Ishikawa (cell line): ENCODE results near the gene NOX5.

Experiments used
- CEBPB ChIP-seq: IDR thresholded peaks from 2 replicates; pipeline ENCODE4 v1.6.1; 2012
- CREB1 ChIP-seq: IDR thresholded peaks from 2 replicates; pipeline ENCODE4 v1.6.1; 2012; ENCODE audit warnings: low read depth
- EGR1 ChIP-seq: IDR thresholded peaks from 2 replicates; pipeline ENCODE4 v1.6.1; 2012
- EP300 ChIP-seq: IDR thresholded peaks from 2 replicates; pipeline ENCODE4 v1.6.1; 2012; ENCODE audit warnings: borderline replicate concordance
- FOXM1 ChIP-seq: IDR thresholded peaks from 2 replicates; pipeline ENCODE4 v1.6.1; 2012; ENCODE audit warnings: low read depth, borderline replicate concordance
- NFIC ChIP-seq: IDR thresholded peaks from 2 replicates; pipeline ENCODE4 v1.6.1; 2012
- REST ChIP-seq: IDR thresholded peaks from 2 replicates; pipeline ENCODE4 v1.6.1; 2012; ENCODE audit warnings: low read depth, mild to moderate bottlenecking
- TAF1 ChIP-seq: IDR thresholded peaks from 2 replicates; pipeline ENCODE4 v1.6.1; 2012; ENCODE audit warnings: low read depth, mild to moderate bottlenecking
- TCF12 ChIP-seq: IDR thresholded peaks from 2 replicates; pipeline ENCODE4 v1.6.1; 2012; ENCODE audit warnings: low read depth
- TEAD4 ChIP-seq: IDR thresholded peaks from 2 replicates; pipeline ENCODE4 v1.6.1; 2012
- YY1 ChIP-seq: IDR thresholded peaks from 2 replicates; pipeline ENCODE4 v1.6.1; 2012; ENCODE audit warnings: low read depth
- TF ChIP-seq, protein P1 (sequence below): IDR thresholded peaks from 2 replicates; pipeline ENCODE4 v1.6.1; 2012

DNA sequence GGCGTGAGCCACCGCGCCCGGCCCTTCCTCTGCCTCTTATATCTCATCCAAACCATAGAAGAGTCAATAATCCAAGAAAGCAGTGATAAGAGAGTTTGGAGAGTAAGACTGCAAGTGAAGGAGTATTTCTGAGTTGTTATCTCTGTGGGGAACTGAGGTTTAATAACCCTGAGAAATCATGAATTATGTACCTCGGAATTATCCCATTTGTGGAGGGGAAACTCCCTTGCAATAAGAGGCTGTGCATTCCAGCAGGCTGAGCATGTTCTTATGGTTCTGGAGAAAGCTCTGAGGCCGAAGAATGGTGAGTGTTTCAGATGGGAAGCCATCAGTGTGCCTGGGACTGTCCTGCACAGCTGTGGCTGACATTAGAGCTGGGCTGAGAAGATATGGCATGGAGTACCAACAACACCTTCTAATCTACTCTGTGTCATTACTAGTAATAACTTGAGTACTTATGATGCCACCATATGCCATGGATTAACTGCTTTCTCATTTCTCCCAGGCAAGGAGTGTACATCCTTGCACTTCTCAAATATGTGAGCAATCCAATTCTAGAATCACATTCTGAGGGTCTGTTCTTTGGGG lies 31.4 kb upstream of the NOX5 start:
- TF ChIP-seq NFIC (no peak), TEAD4 (no peak), CREB1 (no peak), TAF1 (no peak), FOXM1 (no peak), REST (no peak), CEBPB (no peak), YY1 (no peak), EP300 (no peak), TCF12 (no peak), EGR1 (no peak)
- TF ChIP-seq, protein P1, sequence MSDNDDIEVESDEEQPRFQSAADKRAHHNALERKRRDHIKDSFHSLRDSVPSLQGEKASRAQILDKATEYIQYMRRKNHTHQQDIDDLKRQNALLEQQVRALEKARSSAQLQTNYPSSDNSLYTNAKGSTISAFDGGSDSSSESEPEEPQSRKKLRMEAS, result no peak
